Activated T-cell treated with anti-CD3 and anti-CD28 coated beads, Interleukin-2, amount 50 U/mL, for 24 hours (primary cell): Measurements from ENCODE around the gene C1QC.
"Not testable (repeated sequence)": the region's sequence is repeated elsewhere in the genome, so short reads cannot be mapped to it uniquely, and the experiment has no call there.

Experiments used
- DNase-seq: peaks from one replicate; pipeline ENCODE4 v3.0.0-alpha.2; 2020
- H3K27ac Mint-ChIP-seq: 2 replicates; pipeline ENCODE4 v1.8.0; 2020; ENCODE audit warnings: mild to moderate bottlenecking, mixed read lengths
- H3K27me3 Mint-ChIP-seq: 2 replicates; pipeline ENCODE4 v1.8.0; 2020; ENCODE audit warnings: mixed read lengths
- H3K36me3 Mint-ChIP-seq: 2 replicates; pipeline ENCODE4 v1.8.0; 2020; ENCODE audit warnings: low read depth, mixed read lengths
- H3K4me1 Mint-ChIP-seq: 2 replicates; pipeline ENCODE4 v1.8.0; 2020; ENCODE audit warnings: low read depth, mixed read lengths
- H3K4me3 Mint-ChIP-seq: 2 replicates; pipeline ENCODE4 v1.8.0; 2020; ENCODE audit warnings: mild to moderate bottlenecking, moderate library complexity, mixed read lengths
- H3K9me3 Mint-ChIP-seq: 2 replicates; pipeline ENCODE4 v1.8.0; 2020; ENCODE audit warnings: mixed read lengths

C1QC gene

DNA sequence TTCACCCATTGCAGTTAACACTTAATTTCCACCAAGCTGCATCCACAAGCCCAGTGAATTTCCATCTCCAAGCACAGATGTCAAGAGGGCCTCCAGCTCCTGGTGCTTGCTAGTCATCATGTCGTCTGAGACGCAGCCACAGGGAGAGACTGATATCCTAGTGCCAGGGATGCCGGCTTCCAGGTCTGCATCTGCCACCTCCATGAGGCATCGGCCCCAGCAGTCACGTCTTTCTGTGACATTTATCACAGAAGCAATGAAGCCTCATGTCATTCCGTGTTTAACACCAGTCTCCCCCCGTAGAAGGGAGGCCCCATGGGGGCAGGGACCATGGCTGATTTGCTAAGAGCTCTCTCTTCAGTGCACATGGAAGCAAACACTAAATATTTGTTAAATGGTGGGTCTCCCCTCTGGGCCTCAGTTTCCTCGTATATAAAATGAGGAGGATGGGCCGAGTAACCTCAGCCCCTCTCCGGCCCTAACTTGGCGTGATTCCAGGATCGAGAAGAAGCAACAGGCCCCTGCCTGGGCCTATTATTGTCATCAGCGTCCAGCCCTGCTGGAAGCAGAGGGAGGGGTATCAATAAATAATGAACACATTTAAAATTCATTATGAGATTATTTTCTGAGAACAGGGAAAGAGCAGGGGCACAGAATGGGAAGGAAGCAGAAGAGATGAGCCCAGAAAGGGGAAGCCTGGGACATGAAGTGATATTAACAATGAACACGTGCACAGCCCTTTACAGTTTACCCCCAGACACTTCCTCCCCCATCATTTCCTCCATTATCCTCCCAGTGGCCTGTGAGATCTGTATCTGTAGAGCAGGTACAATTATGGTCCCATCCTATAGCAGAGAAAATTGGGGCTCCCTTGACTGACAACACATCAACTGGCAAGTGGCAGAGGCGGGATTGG lies 8.8 kb downstream of the C1QC start:
- DNase-seq = no peak
- no peaks in the 10 kb centered on the region for H3K36me3 Mint-ChIP-seq
- H3K4me1 Mint-ChIP-seq = no peaks in the 10 kb centered on the region
- no peaks in the 10 kb centered on the region for H3K9me3 Mint-ChIP-seq
- peaks cover 26% of the 10 kb centered on the region for H3K27me3 Mint-ChIP-seq
- no peak overlapping the region for H3K4me3 Mint-ChIP-seq
- H3K27ac Mint-ChIP-seq = no peak overlapping the region

DNA sequence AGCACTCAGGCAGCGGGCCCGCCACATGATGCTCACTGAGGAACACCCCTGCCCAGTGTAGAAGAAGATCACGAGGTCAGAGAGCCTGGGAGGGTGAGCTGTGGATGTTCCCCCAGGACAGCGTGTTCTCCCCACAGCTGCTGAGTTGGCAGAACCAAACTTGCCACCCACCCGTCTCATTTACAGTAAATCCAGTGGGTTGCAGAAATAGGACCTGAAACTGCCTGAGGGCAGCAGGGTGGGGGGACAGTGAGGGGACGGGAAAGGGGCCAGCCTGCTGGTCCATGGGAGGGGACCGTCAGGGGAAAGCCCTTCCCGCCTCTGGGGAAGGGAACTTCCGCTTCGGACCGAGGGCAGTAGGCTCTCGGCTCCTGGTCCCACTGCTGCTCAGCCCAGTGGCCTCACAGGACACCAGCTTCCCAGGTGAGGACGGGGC lies 9.5 kb downstream of the C1QC start, which contains the start of gene C1QB:
Gene C1QB (plus strand): TSS at position 356 of the 436 bp plus-strand sequence. CDS start 6,227 bp downstream, outside the sequence.
- H3K4me1 Mint-ChIP-seq = no peaks in the 10 kb centered on the region
- no peaks in the 10 kb centered on the region for H3K36me3 Mint-ChIP-seq
- H3K4me3 Mint-ChIP-seq = no peak within 1 kb of the TSS
- DNase-seq = no peak
- H3K27me3 Mint-ChIP-seq = peaks cover 26% of the 10 kb centered on the region
- no peaks in the 10 kb centered on the region for H3K9me3 Mint-ChIP-seq
- no peak within 1 kb of the TSS for H3K27ac Mint-ChIP-seq

DNA sequence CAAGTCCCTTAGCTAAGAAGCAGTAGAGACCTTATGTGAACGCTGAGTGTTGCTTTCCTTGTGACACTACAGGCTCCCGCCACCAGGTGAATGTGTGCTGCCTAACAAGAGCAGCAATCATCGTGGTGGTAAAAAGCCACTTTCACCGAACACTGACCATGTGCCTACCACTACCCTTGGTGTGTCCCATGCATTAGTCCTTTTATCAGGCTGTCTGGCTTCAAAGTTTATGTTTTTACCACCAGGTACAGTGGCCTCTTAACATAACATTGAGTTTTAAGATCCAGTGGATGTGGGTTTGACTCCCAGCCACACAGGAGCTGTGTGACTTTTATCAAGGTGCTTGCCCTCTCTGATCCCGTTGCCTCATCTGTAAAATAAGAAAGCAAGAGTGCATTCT lies 11.3 kb downstream of the C1QC start:
- H3K36me3 Mint-ChIP-seq = no peaks in the 10 kb centered on the region
- H3K4me1 Mint-ChIP-seq = no peaks in the 10 kb centered on the region
- H3K27me3 Mint-ChIP-seq = peaks cover 30% of the 10 kb centered on the region
- H3K4me3 Mint-ChIP-seq = no peak overlapping the region
- H3K27ac Mint-ChIP-seq = no peak overlapping the region
- H3K9me3 Mint-ChIP-seq = no peaks in the 10 kb centered on the region
- DNase-seq = no peak

DNA sequence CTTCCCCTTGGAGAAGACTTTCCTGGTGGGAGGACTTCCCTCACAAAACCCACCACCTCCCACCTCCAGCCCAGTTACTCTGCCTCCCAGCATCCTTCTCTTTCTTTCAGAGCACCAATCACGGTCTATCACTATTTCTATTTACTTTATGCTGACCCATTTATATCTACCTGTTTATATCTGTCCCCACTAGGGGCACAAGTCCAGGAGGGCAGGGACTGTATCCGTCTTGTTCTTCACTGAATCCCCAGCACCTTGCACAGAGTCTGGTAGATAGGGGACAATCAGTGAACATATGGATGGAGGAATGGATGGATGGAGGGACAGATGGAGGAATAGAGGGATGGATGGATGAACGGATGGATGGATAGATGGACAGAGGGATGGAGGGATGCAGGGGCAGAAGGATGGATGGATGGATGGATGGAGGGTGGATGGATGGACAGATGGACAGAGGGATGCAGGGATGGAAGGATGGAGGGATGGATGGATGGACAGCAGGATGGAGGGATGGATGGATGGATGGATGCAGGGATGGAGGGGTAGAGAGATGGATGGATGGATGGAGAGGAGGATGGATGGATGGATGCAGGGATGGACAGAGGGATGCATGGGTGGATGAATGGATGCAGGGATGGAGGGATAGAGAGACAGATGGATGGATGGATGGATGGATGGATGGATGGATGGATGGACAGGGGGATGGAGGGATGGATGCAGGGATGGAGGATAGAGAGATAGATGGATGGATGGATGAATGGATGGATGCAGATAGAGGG lies 15.1 kb downstream of the C1QC start:
- no peak for DNase-seq
- Mint-ChIP-seq H3K27ac (no peak overlapping the region), H3K36me3 (no peaks in the 10 kb centered on the region), H3K4me1 (no peaks in the 10 kb centered on the region), H3K27me3 (peaks cover 25% of the 10 kb centered on the region), H3K4me3 (no peak overlapping the region), H3K9me3 (no peaks in the 10 kb centered on the region)

DNA sequence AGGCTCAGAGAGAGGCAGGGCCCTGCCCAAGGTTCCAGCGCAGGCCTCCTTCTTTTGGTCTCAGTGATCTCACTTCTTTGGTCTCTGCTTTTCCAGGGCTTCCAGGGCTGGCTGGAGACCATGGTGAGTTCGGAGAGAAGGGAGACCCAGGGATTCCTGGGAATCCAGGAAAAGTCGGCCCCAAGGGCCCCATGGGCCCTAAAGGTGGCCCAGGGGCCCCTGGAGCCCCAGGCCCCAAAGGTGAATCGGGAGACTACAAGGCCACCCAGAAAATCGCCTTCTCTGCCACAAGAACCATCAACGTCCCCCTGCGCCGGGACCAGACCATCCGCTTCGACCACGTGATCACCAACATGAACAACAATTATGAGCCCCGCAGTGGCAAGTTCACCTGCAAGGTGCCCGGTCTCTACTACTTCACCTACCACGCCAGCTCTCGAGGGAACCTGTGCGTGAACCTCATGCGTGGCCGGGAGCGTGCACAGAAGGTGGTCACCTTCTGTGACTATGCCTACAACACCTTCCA lies 17.3 kb downstream of the C1QC start:
- Mint-ChIP-seq H3K36me3 (no peaks in the 10 kb centered on the region), H3K4me3 (no peak overlapping the region), H3K27ac (no peak overlapping the region), H3K4me1 (no peaks in the 10 kb centered on the region), H3K9me3 (no peaks in the 10 kb centered on the region), H3K27me3 (peaks cover 18% of the 10 kb centered on the region)
- no peak for DNase-seq

DNA sequence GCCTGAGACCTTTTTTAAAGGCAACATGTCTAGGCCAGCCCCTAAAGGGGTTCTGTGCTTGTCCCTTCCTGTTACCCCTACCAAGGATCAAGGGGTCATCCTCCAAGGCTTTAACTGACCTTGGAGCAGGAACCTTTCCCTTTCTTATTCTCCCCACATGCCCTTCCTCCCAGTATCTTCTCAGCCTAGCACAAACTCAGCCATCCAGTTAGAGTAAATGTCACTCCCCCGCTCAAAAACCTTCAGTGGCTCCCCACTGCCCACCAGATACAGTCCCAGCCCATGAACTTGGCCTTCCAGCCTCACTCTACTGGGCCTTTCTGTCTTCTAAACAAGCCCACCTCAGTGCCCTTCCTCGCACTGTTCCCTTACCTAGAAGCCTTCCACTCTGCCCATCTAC lies 18.4 kb downstream of the C1QC start:
- H3K4me1 Mint-ChIP-seq = no peaks in the 10 kb centered on the region
- H3K4me3 Mint-ChIP-seq = no peak overlapping the region
- peaks cover 10% of the 10 kb centered on the region for H3K27me3 Mint-ChIP-seq
- no peak for DNase-seq
- no peak overlapping the region for H3K27ac Mint-ChIP-seq
- no peaks in the 10 kb centered on the region for H3K9me3 Mint-ChIP-seq
- no peaks in the 10 kb centered on the region for H3K36me3 Mint-ChIP-seq

DNA sequence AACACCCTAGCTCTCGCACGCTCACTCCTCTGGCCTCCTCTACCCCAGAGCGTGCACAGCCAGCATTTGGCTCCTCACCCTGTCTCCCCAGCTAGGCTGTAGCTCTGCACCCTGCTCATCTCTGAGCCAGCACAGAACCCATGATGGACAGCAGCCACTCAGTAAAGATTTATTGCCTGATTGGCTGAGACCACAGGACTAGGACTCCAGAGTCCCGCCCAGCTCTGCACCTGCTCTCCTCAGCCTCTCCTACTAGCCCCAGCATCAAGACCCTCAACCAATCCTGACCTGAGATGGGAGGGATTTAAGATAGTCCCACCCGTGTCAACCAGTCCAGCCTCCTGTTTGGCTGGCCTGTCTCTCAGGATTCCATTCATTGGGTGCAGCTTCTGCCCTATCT lies 18.9 kb downstream of the C1QC start:
- DNase-seq = no peak
- H3K27ac Mint-ChIP-seq = no peak overlapping the region
- H3K36me3 Mint-ChIP-seq = no peaks in the 10 kb centered on the region
- H3K4me1 Mint-ChIP-seq = no peaks in the 10 kb centered on the region
- peaks cover 13% of the 10 kb centered on the region for H3K27me3 Mint-ChIP-seq
- no peaks in the 10 kb centered on the region for H3K9me3 Mint-ChIP-seq
- H3K4me3 Mint-ChIP-seq = no peak overlapping the region

DNA sequence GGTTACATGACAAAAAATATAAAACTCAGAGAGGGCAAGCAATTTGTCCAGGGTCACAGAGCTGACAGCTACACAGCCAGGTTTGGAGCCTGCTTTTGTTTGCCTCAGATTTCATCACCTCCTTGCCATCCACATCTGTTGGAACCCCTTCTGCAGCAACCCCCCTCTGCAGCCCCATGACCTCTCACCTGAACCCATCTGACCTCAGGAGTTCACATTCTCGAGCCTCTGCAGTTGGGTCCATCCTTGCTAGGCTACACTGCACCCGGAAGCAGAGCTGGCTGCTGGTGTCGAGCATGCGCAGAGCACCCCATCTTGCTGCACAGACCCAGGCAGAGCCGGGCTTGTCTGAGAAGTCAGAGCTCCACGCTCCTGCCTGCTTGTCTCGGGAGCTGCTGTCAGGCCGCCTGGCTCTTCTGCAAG lies 19.6 kb downstream of the C1QC start:
- no peaks in the 10 kb centered on the region for H3K4me1 Mint-ChIP-seq
- H3K36me3 Mint-ChIP-seq = no peaks in the 10 kb centered on the region
- H3K27me3 Mint-ChIP-seq = peaks cover 19% of the 10 kb centered on the region
- no peak overlapping the region for H3K27ac Mint-ChIP-seq
- no peaks in the 10 kb centered on the region for H3K9me3 Mint-ChIP-seq
- no peak for DNase-seq
- no peak overlapping the region for H3K4me3 Mint-ChIP-seq

DNA sequence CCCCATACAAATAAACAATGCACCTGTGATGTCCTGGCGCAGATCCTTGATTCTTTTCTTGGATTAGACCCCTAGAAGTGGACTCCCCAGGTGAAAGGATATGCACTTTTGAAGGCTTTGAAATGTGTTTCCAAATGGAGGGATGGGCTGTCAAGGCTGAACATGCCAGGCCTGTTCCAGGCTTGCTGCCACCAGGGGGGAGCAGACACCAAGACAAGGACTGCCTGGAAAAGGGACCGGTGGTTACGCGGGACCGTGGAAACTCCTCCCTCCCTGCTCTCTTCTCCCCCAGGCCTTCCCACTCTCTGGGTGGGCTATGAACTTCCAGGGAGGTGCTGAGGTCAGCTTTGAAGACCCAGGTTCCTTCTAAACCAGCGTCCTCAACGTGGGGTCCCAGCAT lies 22.3 kb downstream of the C1QC start:
- H3K9me3 Mint-ChIP-seq = no peaks in the 10 kb centered on the region
- peaks cover 32% of the 10 kb centered on the region for H3K27me3 Mint-ChIP-seq
- DNase-seq = no peak
- H3K36me3 Mint-ChIP-seq = no peaks in the 10 kb centered on the region
- H3K4me1 Mint-ChIP-seq = no peaks in the 10 kb centered on the region
- no peak overlapping the region for H3K4me3 Mint-ChIP-seq
- no peak overlapping the region for H3K27ac Mint-ChIP-seq

DNA sequence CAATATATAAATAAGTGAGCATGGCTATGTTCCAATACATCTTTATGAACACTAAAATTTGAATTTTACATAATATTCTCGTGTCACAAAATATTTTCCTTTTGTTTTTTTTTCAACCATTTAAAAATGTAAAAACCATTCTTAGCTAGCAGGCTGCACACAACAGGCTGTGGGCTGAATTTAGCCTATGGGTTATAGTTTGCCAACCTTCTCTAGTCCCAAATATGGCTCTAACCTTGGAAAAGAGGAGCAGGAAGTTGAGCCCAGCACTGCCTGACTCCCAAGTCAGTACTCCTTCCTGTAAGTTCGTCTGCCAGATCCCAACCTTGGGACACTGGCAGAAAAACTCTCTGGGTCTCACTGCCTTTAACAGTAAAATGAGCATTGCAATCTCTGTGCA lies 23.0 kb downstream of the C1QC start:
- no peak for DNase-seq
- no peak overlapping the region for H3K27ac Mint-ChIP-seq
- H3K27me3 Mint-ChIP-seq = peaks cover 39% of the 10 kb centered on the region
- no peaks in the 10 kb centered on the region for H3K4me1 Mint-ChIP-seq
- H3K4me3 Mint-ChIP-seq = no peak overlapping the region
- H3K36me3 Mint-ChIP-seq = no peaks in the 10 kb centered on the region
- H3K9me3 Mint-ChIP-seq = no peaks in the 10 kb centered on the region

DNA sequence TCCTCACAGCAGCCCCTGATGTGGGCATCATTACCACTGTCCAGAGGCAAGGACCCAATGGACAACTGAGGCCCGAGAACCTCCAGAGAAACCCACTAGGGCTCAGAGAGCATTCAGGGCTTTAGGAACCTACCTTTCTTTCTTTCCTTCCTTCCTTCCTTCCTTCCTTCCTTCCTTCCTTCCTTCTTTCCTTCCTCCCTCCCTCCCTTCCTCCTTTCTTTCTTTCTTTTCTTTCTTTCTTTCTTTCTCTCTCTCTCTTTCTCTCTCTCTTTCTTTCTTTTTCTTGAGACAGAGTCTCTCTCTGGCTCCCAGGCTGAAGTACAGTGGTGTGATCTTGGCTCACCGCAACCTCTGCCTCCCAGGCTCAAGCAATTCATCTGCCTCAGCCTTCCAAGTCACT lies 25.4 kb downstream of the C1QC start:
- H3K27ac Mint-ChIP-seq, DNase-seq, H3K4me1 Mint-ChIP-seq, H3K9me3 Mint-ChIP-seq, H3K4me3 Mint-ChIP-seq, H3K36me3 Mint-ChIP-seq: not testable (repeated sequence)
- peaks cover 57% of the 10 kb centered on the region for H3K27me3 Mint-ChIP-seq

DNA sequence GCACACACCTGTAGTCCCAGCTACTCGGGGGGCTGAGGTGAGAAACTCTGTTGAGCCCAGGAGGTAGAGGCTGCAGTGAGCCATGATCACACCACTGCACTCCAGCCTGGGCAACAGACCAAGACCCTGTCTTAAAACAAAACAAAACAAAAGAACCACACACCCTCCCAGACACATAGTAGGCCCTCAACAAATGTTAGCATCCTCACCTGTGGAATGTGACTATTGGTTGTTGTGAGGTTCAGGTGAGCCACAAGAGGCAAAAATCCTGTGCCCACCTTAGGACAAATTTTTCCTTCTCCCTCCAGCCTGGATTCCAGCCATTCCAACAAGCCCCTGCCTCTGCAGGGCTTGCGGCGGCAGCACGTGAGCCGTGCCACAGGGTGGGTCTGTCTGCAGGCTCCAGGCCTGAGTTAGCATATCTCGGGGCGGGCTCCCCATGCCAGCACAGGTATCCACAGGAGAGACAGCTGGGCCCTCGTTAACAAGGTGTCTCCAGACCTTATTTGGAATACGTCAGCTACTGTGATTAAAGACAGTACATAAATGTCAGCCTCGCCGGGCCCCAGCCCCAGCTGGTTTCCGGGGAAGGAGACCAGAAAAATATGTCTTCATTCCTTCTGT lies 27.0 kb downstream of the C1QC start:
- Mint-ChIP-seq H3K4me3 (no peak overlapping the region), H3K27me3 (peaks cover 71% of the 10 kb centered on the region), H3K4me1 (peaks cover 5% of the 10 kb centered on the region), H3K9me3 (no peaks in the 10 kb centered on the region), H3K27ac (no peak overlapping the region), H3K36me3 (no peaks in the 10 kb centered on the region)
- DNase-seq = no peak

DNA sequence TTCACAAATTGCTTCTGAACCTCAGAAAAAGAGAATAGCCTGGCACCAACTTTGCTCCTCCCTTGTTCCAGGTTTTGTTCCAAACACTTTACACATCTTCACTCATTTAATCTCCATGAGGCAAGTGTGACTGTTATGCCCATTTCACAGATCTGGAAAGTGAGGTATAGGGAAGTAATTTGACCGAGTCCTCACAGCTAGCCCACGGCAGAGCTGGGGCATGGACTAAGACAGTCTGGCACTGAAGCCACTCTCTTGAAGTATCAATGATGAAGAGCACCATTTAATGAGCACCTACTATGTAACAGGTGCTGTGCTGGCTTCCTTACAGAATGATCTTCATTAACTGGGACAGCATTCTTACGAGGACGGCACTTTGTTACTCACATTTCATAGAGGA lies 28.6 kb downstream of the C1QC start:
- Mint-ChIP-seq H3K36me3 (no peaks in the 10 kb centered on the region), H3K4me3 (no peak overlapping the region), H3K27ac (no peak overlapping the region), H3K27me3 (peaks cover 78% of the 10 kb centered on the region), H3K4me1 (peaks cover 5% of the 10 kb centered on the region), H3K9me3 (no peaks in the 10 kb centered on the region)
- no peak for DNase-seq

DNA sequence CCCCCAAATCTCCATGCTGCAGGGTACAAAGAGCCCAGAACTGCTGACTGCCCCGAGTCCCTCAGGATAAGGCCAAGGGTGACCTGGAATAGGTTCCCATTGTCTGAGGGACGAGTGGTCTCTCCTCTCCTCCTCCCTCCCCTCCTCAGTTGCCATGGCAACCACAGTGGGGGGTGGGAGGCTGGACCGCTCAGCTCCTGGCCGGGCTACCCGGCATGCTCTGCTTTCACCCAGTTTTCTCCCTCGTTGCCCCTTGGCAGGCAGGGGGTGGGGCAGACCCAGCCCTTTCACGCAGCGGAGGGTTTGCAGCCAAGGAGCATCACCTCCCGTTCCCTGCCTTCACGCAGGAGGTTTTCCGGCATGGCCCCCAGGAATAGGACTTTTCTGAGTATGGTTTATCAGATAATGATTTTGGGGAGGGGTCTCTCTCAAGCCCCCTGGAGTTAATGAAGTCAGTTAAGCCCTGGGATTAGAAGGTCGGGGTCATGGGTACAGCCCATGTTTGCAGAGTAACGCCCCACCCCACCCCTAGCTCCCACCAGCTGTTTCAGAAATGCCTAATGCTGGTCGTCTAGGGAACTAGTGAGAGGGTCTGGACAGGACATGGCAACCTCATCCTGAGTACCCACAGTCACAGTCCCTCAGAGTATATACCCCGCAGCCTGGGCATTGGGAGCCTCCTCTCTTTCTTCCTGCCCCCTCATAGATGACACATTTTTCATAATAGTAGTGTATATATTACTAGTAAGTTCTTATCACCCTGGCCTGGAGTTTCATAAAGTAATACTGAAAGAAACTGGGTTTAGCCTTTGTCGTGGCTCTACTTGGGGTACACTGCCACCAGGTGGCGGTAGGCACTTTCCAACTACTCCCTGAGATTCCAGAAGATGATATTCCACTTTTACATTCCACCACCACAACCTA lies 30.3 kb downstream of the C1QC start:
- Mint-ChIP-seq H3K4me3 (no peak overlapping the region), H3K4me1 (peaks cover 5% of the 10 kb centered on the region), H3K27ac (no peak overlapping the region), H3K27me3 (peaks cover 72% of the 10 kb centered on the region), H3K9me3 (no peaks in the 10 kb centered on the region), H3K36me3 (no peaks in the 10 kb centered on the region)
- no peak for DNase-seq
